ENCODE results near the gene CHD6. TPM values are rescaled to one million over a fixed set of nuclear protein-coding genes. Genes with fewer than 3 reads are reported as not detected.

Gene CHD6
- total and polyA plus RNA-seq, 7 experiments from 2014 or later = 46.3 to 132 (median 94.6) TPM

GRCh38 chr20:41594514-41595322 is 23.5 kb downstream of the CHD6 start:
- Mint-ChIP-seq H3K9me3 (peaks cover 23 to 70% (median 51%) of the 10 kb centered on the region in 11 donors), H3K4me3 (peak overlapping the region in 6 of 10 donors; percentile 5 to 59 (median 36)), H3K36me3 (peaks cover 12 to 61% (median 55%) of the 10 kb centered on the region in 5 donors), H3K27me3 (no peaks in the 10 kb centered on the region), H3K27ac (peak overlapping the region in 2 of 9 donors; percentile 11 to 59), H3K4me1 (peaks cover 5 to 63% (median 43%) of the 10 kb centered on the region in 7 donors)
- H3K36me3 ChIP-seq (ENCODE audit: control insufficient read depth in 2 of 3, insufficient read depth in 3 of 3, low read length in 3 of 3) = peaks cover 0 to 11% (median 0%) of the 10 kb centered on the region in 3 experiments
- H3K27ac ChIP-seq (ENCODE audit: low read depth, low read length) = no peak overlapping the region
- no peak for ATAC-seq
- ChIA-PET POLR2A (no interaction called here), CTCF (no interaction called here)
- no peak overlapping the region for H3K4me3 ChIP-seq (ENCODE audit: low read length)
- no peaks in the 10 kb centered on the region for H3K27me3 ChIP-seq (ENCODE audit: control insufficient read depth in 2 of 2, insufficient read depth in 2 of 2, low read length in 2 of 2)
- intact Hi-C loops (cut with micrococcal nuclease) = no loop called here
- DNase-seq = no peak
- peaks cover 0 to 47% (median 6%) of the 10 kb centered on the region in 3 experiments for H3K9me3 ChIP-seq (ENCODE audit: control insufficient read depth in 2 of 3, low read length in 3 of 3)
- H3K4me1 ChIP-seq (ENCODE audit: control insufficient read depth in 2 of 2, insufficient read depth in 2 of 2, low read length in 2 of 2) = no peaks in the 10 kb centered on the region

DNA sequence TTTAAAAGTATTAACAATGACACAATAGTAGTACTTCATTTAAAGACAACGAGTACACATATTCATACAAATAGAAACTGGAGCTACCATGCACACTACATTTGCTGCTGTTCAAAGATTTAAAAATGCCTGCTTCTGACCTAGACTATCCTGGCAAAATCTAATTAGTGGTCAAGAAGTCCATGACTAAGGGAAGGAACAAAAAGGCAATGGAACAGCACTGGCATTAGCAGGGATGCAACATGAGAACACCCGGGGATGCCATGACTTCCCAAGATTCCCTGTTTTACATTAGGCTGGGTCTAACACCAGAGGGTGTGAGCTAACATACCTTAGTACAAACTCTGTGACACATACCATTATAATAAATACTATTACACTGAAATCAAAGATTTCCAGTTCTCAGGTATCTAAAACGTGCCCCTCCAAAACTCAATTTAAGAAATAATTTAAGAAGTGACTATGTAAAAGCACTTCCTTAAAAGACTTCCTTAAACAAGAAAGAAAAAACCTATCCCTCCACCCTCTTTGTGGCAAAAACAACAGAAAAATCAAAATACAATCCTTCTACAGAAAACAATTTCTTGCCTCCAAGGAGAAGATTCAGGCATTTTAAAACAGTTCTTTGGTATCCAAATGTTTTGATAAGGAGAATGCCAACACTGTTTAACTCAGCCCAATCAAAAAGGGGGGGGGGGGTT is 25.5 kb downstream of the CHD6 start:
- H3K9me3 ChIP-seq (ENCODE audit: control insufficient read depth in 2 of 3, low read length in 3 of 3) = peaks cover 0 to 31% (median 5%) of the 10 kb centered on the region in 3 experiments

DNA sequence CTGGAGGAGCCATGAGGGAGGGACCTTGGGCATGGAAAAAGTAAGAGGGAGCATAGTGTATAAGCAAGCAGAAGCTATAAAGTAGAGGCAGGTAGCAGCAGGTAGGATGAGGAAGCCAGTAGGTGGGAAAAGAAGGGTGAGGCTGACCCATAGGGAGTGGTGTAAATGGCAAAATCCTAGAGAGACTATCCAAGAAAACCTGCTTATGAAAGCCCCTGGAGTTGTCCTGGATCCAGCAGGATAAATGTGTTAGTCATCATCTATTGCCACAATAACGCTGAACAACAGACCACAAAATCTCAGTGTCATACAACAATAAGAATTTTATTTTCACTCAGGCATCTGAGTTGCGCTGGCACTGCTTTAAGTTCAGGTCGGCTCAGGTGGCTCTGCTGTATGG is 30.2 kb downstream of the CHD6 start:
- peaks cover 12 to 45% (median 41%) of the 10 kb centered on the region in 5 donors for H3K36me3 Mint-ChIP-seq
- intact Hi-C loops (cut with micrococcal nuclease) = no loop called here
- H3K27me3 Mint-ChIP-seq = no peaks in the 10 kb centered on the region

More for the DNA sequence above, 25.5 kb downstream of the CHD6 start:
- ChIA-PET CTCF (no interaction called here), POLR2A (no interaction called here)
- intact Hi-C loops (cut with micrococcal nuclease) = no loop called here
- peak overlapping the region in 5 of 10 donors; percentile 12 to 55 (median 39) for H3K4me3 Mint-ChIP-seq
- H3K4me1 Mint-ChIP-seq = peaks cover 5 to 59% (median 44%) of the 10 kb centered on the region in 7 donors
- no peaks in the 10 kb centered on the region for H3K4me1 ChIP-seq (ENCODE audit: control insufficient read depth in 2 of 2, insufficient read depth in 2 of 2, low read length in 2 of 2)
- ATAC-seq (no peak), DNase-seq (no peak)
- H3K9me3 Mint-ChIP-seq = peaks cover 16 to 66% (median 37%) of the 10 kb centered on the region in 11 donors
- no peaks in the 10 kb centered on the region for H3K27me3 ChIP-seq (ENCODE audit: control insufficient read depth in 2 of 2, insufficient read depth in 2 of 2, low read length in 2 of 2)
- H3K36me3 ChIP-seq (ENCODE audit: control insufficient read depth in 2 of 3, insufficient read depth in 3 of 3, low read length in 3 of 3) = peaks cover 0 to 21% (median 0%) of the 10 kb centered on the region in 3 experiments
- H3K4me3 ChIP-seq (ENCODE audit: low read length) = no peak overlapping the region
- H3K36me3 Mint-ChIP-seq = peaks cover 12 to 55% (median 48%) of the 10 kb centered on the region in 5 donors
- no peak overlapping the region for H3K27ac ChIP-seq (ENCODE audit: low read depth, low read length)
- no peaks in the 10 kb centered on the region for H3K27me3 Mint-ChIP-seq
- no peak overlapping the region for H3K27ac Mint-ChIP-seq

GRCh38 chr20:41587523-41587922 is 30.7 kb downstream of the CHD6 start:
- Mint-ChIP-seq H3K9me3 (peaks cover 3 to 49% (median 24%) of the 10 kb centered on the region in 11 donors), H3K27ac (peak overlapping the region in 1 of 9 donors; percentile 32), H3K36me3 (peaks cover 12 to 49% (median 45%) of the 10 kb centered on the region in 5 donors), H3K4me1 (peaks cover 0 to 50% (median 34%) of the 10 kb centered on the region in 7 donors), H3K27me3 (no peaks in the 10 kb centered on the region), H3K4me3 (peak overlapping the region in 2 of 10 donors; percentile 22 to 24)
- ATAC-seq = no peak
- DNase-seq = no peak
- ChIA-PET CTCF (no interaction called here), POLR2A (no interaction called here)
- H3K9me3 ChIP-seq (ENCODE audit: control insufficient read depth in 2 of 3, low read length in 3 of 3) = peaks cover 0 to 16% (median 6%) of the 10 kb centered on the region in 3 experiments
- H3K27me3 ChIP-seq (ENCODE audit: control insufficient read depth in 2 of 2, insufficient read depth in 2 of 2, low read length in 2 of 2) = no peaks in the 10 kb centered on the region
- no peak overlapping the region for H3K4me3 ChIP-seq (ENCODE audit: low read length)
- peaks cover 0 to 18% (median 0%) of the 10 kb centered on the region in 3 experiments for H3K36me3 ChIP-seq (ENCODE audit: control insufficient read depth in 2 of 3, insufficient read depth in 3 of 3, low read length in 3 of 3)
- H3K4me1 ChIP-seq (ENCODE audit: control insufficient read depth in 2 of 2, insufficient read depth in 2 of 2, low read length in 2 of 2) = peaks cover 3% of the 10 kb centered on the region in 2 donors
- intact Hi-C loops (cut with micrococcal nuclease) = no loop called here
- no peak overlapping the region for H3K27ac ChIP-seq (ENCODE audit: low read depth, low read length)

More for the DNA sequence above, 30.2 kb downstream of the CHD6 start:
- CTCF ChIA-PET = no interaction called here
- POLR2A ChIA-PET = no interaction called here
- Histone ChIP-seq H3K9me3 (ENCODE audit: control insufficient read depth in 2 of 3, low read length in 3 of 3) (peaks cover 0 to 16% (median 6%) of the 10 kb centered on the region in 3 experiments), H3K4me3 (ENCODE audit: low read length) (no peak overlapping the region), H3K4me1 (ENCODE audit: control insufficient read depth in 2 of 2, insufficient read depth in 2 of 2, low read length in 2 of 2) (peaks cover 0 to 3% of the 10 kb centered on the region in 2 donors), H3K27ac (ENCODE audit: low read depth, low read length) (no peak overlapping the region), H3K36me3 (ENCODE audit: control insufficient read depth in 2 of 3, insufficient read depth in 3 of 3, low read length in 3 of 3) (peaks cover 0 to 18% (median 0%) of the 10 kb centered on the region in 3 experiments), H3K27me3 (ENCODE audit: control insufficient read depth in 2 of 2, insufficient read depth in 2 of 2, low read length in 2 of 2) (no peaks in the 10 kb centered on the region)
- Mint-ChIP-seq H3K9me3 (peaks cover 3 to 49% (median 24%) of the 10 kb centered on the region in 11 donors), H3K27ac (peak overlapping the region in 1 of 9 donors; percentile 46), H3K4me3 (peak overlapping the region in 2 of 10 donors; percentile 22 to 24), H3K4me1 (peaks cover 0 to 50% (median 34%) of the 10 kb centered on the region in 7 donors)
- DNase-seq (no peak), ATAC-seq (no peak)

- Histone ChIP-seq H3K4me3 (ENCODE audit: low read length) (no peak overlapping the region), H3K27me3 (ENCODE audit: control insufficient read depth in 2 of 2, insufficient read depth in 2 of 2, low read length in 2 of 2) (no peaks in the 10 kb centered on the region), H3K4me1 (ENCODE audit: control insufficient read depth in 2 of 2, insufficient read depth in 2 of 2, low read length in 2 of 2) (peaks cover 3% of the 10 kb centered on the region in 2 donors), H3K36me3 (ENCODE audit: control insufficient read depth in 2 of 3, insufficient read depth in 3 of 3, low read length in 3 of 3) (peaks cover 0 to 18% (median 0%) of the 10 kb centered on the region in 3 experiments), H3K9me3 (ENCODE audit: control insufficient read depth in 2 of 3, low read length in 3 of 3) (peaks cover 0 to 16% (median 6%) of the 10 kb centered on the region in 3 experiments), H3K27ac (ENCODE audit: low read depth, low read length) (no peak overlapping the region)
- no peaks in the 10 kb centered on the region for H3K27me3 Mint-ChIP-seq
- H3K27ac Mint-ChIP-seq = no peak overlapping the region
- DNase-seq (no peak), ATAC-seq (no peak)
- peaks cover 3 to 49% (median 24%) of the 10 kb centered on the region in 11 donors for H3K9me3 Mint-ChIP-seq
- H3K4me3 Mint-ChIP-seq = peak overlapping the region in 2 of 10 donors; percentile 15 to 27
- ChIA-PET CTCF (no interaction called here), POLR2A (no interaction called here)
- H3K36me3 Mint-ChIP-seq = peaks cover 12 to 49% (median 46%) of the 10 kb centered on the region in 5 donors
- H3K4me1 Mint-ChIP-seq = peaks cover 2 to 55% (median 40%) of the 10 kb centered on the region in 7 donors
- intact Hi-C loops (cut with micrococcal nuclease) = no loop called here
These were observed 31.4 kb downstream of the CHD6 start for GRCh38 chr20:41586772-41587171.

DNA sequence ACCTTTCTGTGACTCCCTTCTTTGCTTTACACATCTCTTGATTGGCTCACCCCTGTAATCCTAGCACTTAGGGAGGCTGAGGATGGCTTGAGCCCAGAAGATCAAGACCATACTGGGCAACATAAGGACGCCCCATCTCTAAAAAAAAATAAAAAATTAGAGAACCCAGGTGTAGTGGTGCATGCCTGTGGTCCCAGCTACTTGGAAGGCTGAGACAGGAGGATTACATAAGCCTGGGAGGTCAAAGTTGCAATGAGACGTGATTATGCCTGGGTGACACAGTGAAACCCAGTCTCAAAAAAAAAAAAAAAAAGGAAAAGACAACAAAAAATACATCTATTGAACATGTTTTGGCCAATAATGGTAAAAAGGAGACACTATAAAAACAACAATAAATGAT is 37.8 kb downstream of the CHD6 start:
- Histone ChIP-seq H3K36me3 (ENCODE audit: control insufficient read depth in 2 of 3, insufficient read depth in 3 of 3, low read length in 3 of 3) (no peaks in the 10 kb centered on the region), H3K4me3 (ENCODE audit: low read length) (no peak overlapping the region), H3K4me1 (ENCODE audit: control insufficient read depth in 2 of 2, insufficient read depth in 2 of 2, low read length in 2 of 2) (peaks cover 7 to 25% of the 10 kb centered on the region in 2 donors), H3K9me3 (ENCODE audit: control insufficient read depth in 2 of 3, low read length in 3 of 3) (no peaks in the 10 kb centered on the region), H3K27ac (ENCODE audit: low read depth, low read length) (no peak overlapping the region), H3K27me3 (ENCODE audit: control insufficient read depth in 2 of 2, insufficient read depth in 2 of 2, low read length in 2 of 2) (no peaks in the 10 kb centered on the region)
- Mint-ChIP-seq H3K27ac (peak overlapping the region in 1 of 9 donors; percentile 38), H3K27me3 (no peaks in the 10 kb centered on the region), H3K4me1 (peaks cover 5 to 87% (median 80%) of the 10 kb centered on the region in 7 donors), H3K36me3 (peaks cover 0 to 40% (median 27%) of the 10 kb centered on the region in 5 donors), H3K9me3 (peaks cover 0 to 16% (median 5%) of the 10 kb centered on the region in 11 donors), H3K4me3 (peak overlapping the region in 3 of 10 donors; percentile 2 to 47 (median 26))
- ChIA-PET CTCF (interaction anchor here (0.8 kb wide), 1 partner anchor 15 kb away, joined by 3 read pairs; no protein-coding TSS in a partner anchor), POLR2A (no interaction called here)
- intact Hi-C loops (cut with micrococcal nuclease) = no loop called here
- DNase-seq (no peak), ATAC-seq (no peak)

Measured in naive thymus-derived CD4-positive, alpha-beta T cell (primary cell).